H9 (cell line): ENCODE measurements around the gene ZBTB20. TPM values are rescaled to one million over a fixed set of nuclear protein-coding genes. Genes with fewer than 3 reads are reported as not detected.

Experiments
- DNase-seq: peaks from one replicate; pipeline ENCODE4 v3.0.0-alpha.2; 2017
- H2AFZ ChIP-seq: one replicate; pipeline ENCODE4 v1.6.1; 2013; ENCODE audit warnings: mild to moderate bottlenecking, low read length, control low read depth, moderate library complexity
- H2AK5ac ChIP-seq: 2 replicates; pipeline ENCODE4 v1.6.1; 2013; ENCODE audit warnings: low read length, control low read depth, mixed read lengths; ENCODE audit not compliant: insufficient read length
- H2BK120ac ChIP-seq: one replicate; pipeline ENCODE4 v1.6.1; 2013; ENCODE audit warnings: low read depth, mild to moderate bottlenecking, low read length, control low read depth, inconsistent platforms; ENCODE audit not compliant: poor library complexity, severe bottlenecking
- H2BK12ac ChIP-seq: 2 replicates; pipeline ENCODE4 v1.6.1; 2013; ENCODE audit warnings: low read length, control low read depth, mixed read lengths, low read depth; ENCODE audit not compliant: insufficient read length
- H2BK15ac ChIP-seq: 2 replicates; pipeline ENCODE4 v1.6.1; 2013; ENCODE audit warnings: low read depth, low read length, control low read depth
- H2BK20ac ChIP-seq: one replicate; pipeline ENCODE4 v1.6.1; 2013; ENCODE audit warnings: low read depth, mild to moderate bottlenecking, low read length, control low read depth, inconsistent platforms; ENCODE audit not compliant: poor library complexity, severe bottlenecking
- H2BK5ac ChIP-seq: 2 replicates; pipeline ENCODE4 v1.6.1; 2013; ENCODE audit warnings: low read length, control low read depth, mixed read lengths; ENCODE audit not compliant: insufficient read length
- H3K14ac ChIP-seq: 2 replicates; pipeline ENCODE4 v1.6.1; 2013; ENCODE audit warnings: low read length, control low read depth; ENCODE audit not compliant: insufficient read depth
- H3K18ac ChIP-seq: 2 replicates; pipeline ENCODE4 v1.6.1; 2013; ENCODE audit warnings: low read depth, mild to moderate bottlenecking, mixed read lengths, low read length, control low read depth; ENCODE audit not compliant: insufficient read length
- H3K23ac ChIP-seq: 2 replicates; pipeline ENCODE4 v1.6.1; 2013; ENCODE audit warnings: low read length, control low read depth, mixed read lengths, low read depth; ENCODE audit not compliant: insufficient read length
- H3K23me2 ChIP-seq: 2 replicates; pipeline ENCODE4 v1.6.1; 2013; ENCODE audit warnings: low read depth, mild to moderate bottlenecking, mixed read lengths, low read length, control low read depth; ENCODE audit not compliant: insufficient read length, poor library complexity, severe bottlenecking
- H3K27ac ChIP-seq: 2 replicates; pipeline ENCODE4 v1.5.1; 2013; ENCODE audit warnings: low read length, control low read depth, mixed read lengths, low read depth; ENCODE audit not compliant: insufficient read length
- H3K27me3 ChIP-seq: 2 replicates; pipeline ENCODE4 v1.6.1; 2013; ENCODE audit warnings: low read length, control low read depth, inconsistent platforms; ENCODE audit not compliant: insufficient read depth
- H3K4ac ChIP-seq: 2 replicates; pipeline ENCODE4 v1.6.1; 2013; ENCODE audit warnings: low read depth, mild to moderate bottlenecking, control low read depth, inconsistent platforms, low read length, moderate library complexity
- H3K4me1 ChIP-seq: 2 replicates; pipeline ENCODE4 v1.6.1; 2013; ENCODE audit warnings: low read length, control low read depth, inconsistent platforms; ENCODE audit not compliant: insufficient read depth
- H3K4me2 ChIP-seq: 2 replicates; pipeline ENCODE4 v1.6.1; 2013; ENCODE audit warnings: low read length, control low read depth, mixed read lengths; ENCODE audit not compliant: insufficient read length, insufficient read depth
- H3K56ac ChIP-seq: 2 replicates; pipeline ENCODE4 v1.6.1; 2013; ENCODE audit warnings: low read depth, mild to moderate bottlenecking, mixed read lengths, low read length, control low read depth; ENCODE audit not compliant: insufficient read length
- H3K79me1 ChIP-seq: 2 replicates; pipeline ENCODE4 v1.6.1; 2013; ENCODE audit warnings: low read depth, mild to moderate bottlenecking, moderate library complexity, low read length, control low read depth, inconsistent platforms; ENCODE audit not compliant: insufficient read depth, poor library complexity, severe bottlenecking
- H3K79me2 ChIP-seq: 2 replicates; pipeline ENCODE4 v1.6.1; 2013; ENCODE audit warnings: low read length, control low read depth, inconsistent platforms; ENCODE audit not compliant: insufficient read depth
- H3K9ac ChIP-seq: 2 replicates; pipeline ENCODE4 v1.6.1; 2013; ENCODE audit warnings: low read length, control low read depth, mixed read lengths; ENCODE audit not compliant: insufficient read length; ENCODE audit errors: extremely low read depth
- H3K9me3 ChIP-seq: one replicate; pipeline ENCODE4 v1.6.1; 2013; ENCODE audit warnings: low read depth, low read length, inconsistent platforms; ENCODE audit not compliant: control insufficient read depth
- H3T11ph ChIP-seq: one replicate; pipeline ENCODE4 v1.6.1; 2013; ENCODE audit warnings: mild to moderate bottlenecking, low read length, control low read depth, inconsistent platforms
- H4K20me1 ChIP-seq: one replicate; pipeline ENCODE4 v1.6.1; 2013; ENCODE audit not compliant: control insufficient read depth, insufficient read length, insufficient read depth
- H4K5ac ChIP-seq: 2 replicates; pipeline ENCODE4 v1.6.1; 2013; ENCODE audit warnings: low read depth, mild to moderate bottlenecking, mixed read lengths, low read length, control low read depth; ENCODE audit not compliant: insufficient read length
- H4K8ac ChIP-seq: replicated peaks from 2 replicates; pipeline ENCODE4 v1.6.1; 2013; ENCODE audit warnings: low read length, control low read depth, mixed read lengths, low read depth; ENCODE audit not compliant: insufficient read length
- H4K91ac ChIP-seq: 2 replicates; pipeline ENCODE4 v1.6.1; 2013; ENCODE audit warnings: low read depth, mild to moderate bottlenecking, moderate library complexity, mixed read lengths, low read length, control low read depth; ENCODE audit not compliant: insufficient read length
- H3K27ac Mint-ChIP-seq, 3 experiments: 2 replicates in 2 of 3; 3 replicates in 1 of 3; pipeline ENCODE4 v1.8.0; 2020 to 2021; ENCODE audit warnings: mixed read lengths in 3 of 3, mild to moderate bottlenecking in 1 of 3, moderate library complexity in 1 of 3
- H3K27me3 Mint-ChIP-seq: 2 replicates; pipeline ENCODE4 v1.8.0; 2021; ENCODE audit warnings: low read depth, mild to moderate bottlenecking, moderate library complexity, mixed read lengths
- H3K36me3 Mint-ChIP-seq, 3 experiments: 2 replicates in 2 of 3; 3 replicates in 1 of 3; pipeline ENCODE4 v1.8.0; 2020 to 2021; ENCODE audit warnings: low read depth in 3 of 3, mixed read lengths in 3 of 3; ENCODE audit not compliant: insufficient read depth in 1 of 3
- H3K4me1 Mint-ChIP-seq, 2 experiments: 2 replicates each; pipeline ENCODE4 v1.8.0; 2020; ENCODE audit warnings: mixed read lengths in 2 of 2
- H3K4me3 Mint-ChIP-seq, 2 experiments: 2 replicates in 1 of 2; 3 replicates in 1 of 2; pipeline ENCODE4 v1.8.0; 2020 to 2021; ENCODE audit warnings: mild to moderate bottlenecking in 2 of 2, mixed read lengths in 2 of 2, moderate library complexity in 1 of 2
- H3K9me3 Mint-ChIP-seq, 2 experiments: 2 replicates in 1 of 2; 3 replicates in 1 of 2; pipeline ENCODE4 v1.8.0; 2020; ENCODE audit warnings: mild to moderate bottlenecking in 2 of 2, mixed read lengths in 2 of 2, moderate library complexity in 1 of 2
- CTCF ChIP-seq: fragments of 200-600 bp; sonication (generic); conservative IDR thresholded peaks from 3 replicates; pipeline ENCODE4 v1.8.0; 2021; ENCODE audit warnings: antibody characterized with exemption, mild to moderate bottlenecking
- WGBS: extraction: QIAGEN DNeasy Blood & Tissue Kit; methylation state at CpG from one replicate; pipeline ENCODE4 v1.1.7; 2013; ENCODE audit warnings: missing lambda C conversion rate, low lambda C conversion rate, mixed read lengths; ENCODE audit not compliant: insufficient read length; ENCODE audit errors: extremely low coverage; 5-methylcytosine and 5-hydroxymethylcytosine counted together
- total RNA-seq: library from RNA; stranded (reverse); gene quantifications from 2 replicates; pipeline ENCODE4 v1.2.1, GENCODE V29; 2021

ZBTB20 gene
- total RNA-seq, 1 experiment from 2014 or later: 0.70 TPM

GRCh38 chr3:114572364-114573062 lies 574.6 kb downstream of the ZBTB20 start:
- Histone ChIP-seq H3K23ac (no peak overlapping the region), H3K27ac (no peak overlapping the region), H3K27me3 (no peaks in the 10 kb centered on the region), H3K9ac (no peak overlapping the region), H2AK5ac (no peak overlapping the region), H2BK15ac (no peak overlapping the region), H3K79me1 (no peaks in the 10 kb centered on the region), H3K18ac (no peak overlapping the region), H4K20me1 (no peaks in the 10 kb centered on the region), H3K56ac (no peak overlapping the region), H3K23me2 (no peaks in the 10 kb centered on the region), H4K91ac (no peak overlapping the region), H4K8ac (no peak overlapping the region), H2BK12ac (no peak overlapping the region), H3K4me2 (no peak overlapping the region), H2AFZ (no peak overlapping the region), H3K9me3 (no peaks in the 10 kb centered on the region), H4K5ac (no peak overlapping the region), H3K14ac (no peak overlapping the region), H3K4ac (no peak overlapping the region), H2BK5ac (no peak overlapping the region), H2BK120ac (no peak overlapping the region), H2BK20ac (no peak overlapping the region), H3T11ph (no peak overlapping the region), H3K4me1 (peaks cover 5% of the 10 kb centered on the region; the same call in 1 of the 2 replicates), H3K79me2 (no peaks in the 10 kb centered on the region)
- DNase-seq: no peak
- Mint-ChIP-seq H3K9me3 (no peaks in the 10 kb centered on the region), H3K27ac (peak overlapping the region in 1 of 3 experiments; percentile 58; a peak in 2 of 7 replicates), H3K27me3 (no peaks in the 10 kb centered on the region), H3K36me3 (no peaks in the 10 kb centered on the region), H3K4me1 (peaks cover 15 to 27% of the 10 kb centered on the region in 2 experiments), H3K4me3 (no peak overlapping the region)
- TF ChIP-seq CTCF: no peak
- no CpG with 5 or more reads among the region's 3 CpGs for whole genome bisulfite sequencing
